Renal pelvis (tissue), 4 donors: ENCODE results near the gene CAPN13. TPM values are rescaled to one million over a fixed set of nuclear protein-coding genes. Genes with fewer than 3 reads are reported as not detected.
A peak's percentile ranks its signal among the peaks of the same experiment; 100 is the strongest.

ENCODE experiments used
- DNase-seq: peaks from one replicate; pipeline ENCODE4 v3.0.0-alpha.2; 2013
- polyA plus RNA-seq, 3 donors: library from polyadenylated mRNA; unstranded; fragments of 120-200 nt; gene quantifications; one replicate each; pipeline ENCODE4 v1.2.1, GENCODE V29; 2013; ENCODE audit not compliant: insufficient read length in 3 of 3

The CAPN13 gene
- polyA plus RNA-seq, 3 donors = 1.4 to 3.4 (median 3.1) TPM

GRCh38 chr2:30730736-30731647 lies 76.3 kb downstream of the CAPN13 start:
- DNase-seq = no peak

- DNase-seq = no peak
These were observed 78.2 kb downstream of the CAPN13 start for GRCh38 chr2:30729031-30729430.

GRCh38 chr2:30722936-30723725 lies 84.1 kb downstream of the CAPN13 start:
- no peak for DNase-seq

- DNase-seq = no peak
These were observed 85.3 kb downstream of the CAPN13 start for GRCh38 chr2:30721668-30722647.

- no peak for DNase-seq
These were observed 86.0 kb downstream of the CAPN13 start for GRCh38 chr2:30721241-30721640.

GRCh38 chr2:30717081-30717650 lies 90.1 kb downstream of the CAPN13 start:
- DNase-seq = no peak

GRCh38 chr2:30716123-30716900 lies 90.9 kb downstream of the CAPN13 start:
- no peak for DNase-seq

GRCh38 chr2:30714811-30715709 lies 92.2 kb downstream of the CAPN13 start:
- DNase-seq = no peak

GRCh38 chr2:30713698-30714097 lies 93.5 kb downstream of the CAPN13 start:
- DNase-seq = no peak

GRCh38 chr2:30711646-30712085 lies 95.6 kb downstream of the CAPN13 start:
- DNase-seq = peak; percentile 78

- no peak for DNase-seq
These were observed 96.8 kb downstream of the CAPN13 start for GRCh38 chr2:30710461-30710860.

- no peak for DNase-seq
These were observed 97.2 kb downstream of the CAPN13 start for GRCh38 chr2:30710016-30710415.

- no peak for DNase-seq
These were observed 97.7 kb downstream of the CAPN13 start for GRCh38 chr2:30709516-30709915.

GRCh38 chr2:30708491-30709290 lies 98.6 kb downstream of the CAPN13 start:
- no peak for DNase-seq

- DNase-seq = no peak
These were observed 99.8 kb downstream of the CAPN13 start for GRCh38 chr2:30707304-30707903.

- DNase-seq = peak; percentile 48
These were observed 100.5 kb downstream of the CAPN13 start for GRCh38 chr2:30706534-30707303.
